ENCODE measurements around the gene LRRC32.
"Not testable (repeated sequence)": the region's sequence is repeated elsewhere in the genome, so short reads cannot be mapped to it uniquely, and the experiment has no call there.

The LRRC32 gene

GRCh38 chr11:76608879-76609460, 61.6 kb downstream of the LRRC32 start:
- not testable (repeated sequence) for DNase-seq

- DNase-seq = not testable (repeated sequence)
These were observed 62.3 kb downstream of the LRRC32 start for GRCh38 chr11:76608228-76608627.
